ENCODE results near the gene LAIR2. TPM values are rescaled to one million over a fixed set of nuclear protein-coding genes. Genes with fewer than 3 reads are reported as not detected.

The LAIR2 gene
- total RNA-seq, 4 donors from 2014 or later: not detected

- Histone ChIP-seq H3K36me3 (peaks cover 58 to 70% (median 69%) of the 10 kb centered on the region in 4 donors), H3K27me3 (no peaks in the 10 kb centered on the region), H3K4me3 (no peak overlapping the region), H3K9me3 (no peaks in the 10 kb centered on the region), H3K4me1 (peaks cover 29 to 65% (median 61%) of the 10 kb centered on the region in 4 donors), H3K27ac (replicated peaks in 1 of 4) (peak overlapping the region in 3 of 4 donors; percentile 94 to 98 (median 97))
- no peak for TF ChIP-seq POLR2AphosphoS5 (IDR thresholded peaks at IDR 0.05)
- no peak for TF ChIP-seq EP300 (IDR thresholded peaks at IDR 0.05)
- TF ChIP-seq CTCF (IDR thresholded peaks at IDR 0.05): no peak
- no peak for TF ChIP-seq POLR2A (IDR thresholded peaks at IDR 0.05; ENCODE audit: low read depth)
- intact Hi-C loops (cut with DNase I): no loop called here
- 76% methylated on average over 31 of the region's 39 CpGs for WGBS
- DNase-seq (ENCODE audit: extremely low spot score): no peak
These were observed 42.2 kb upstream of the LAIR2 start for GRCh38 chr19:54460230-54461005.

- DNase-seq (ENCODE audit: extremely low spot score): no peak
- Histone ChIP-seq H3K9me3 (no peaks in the 10 kb centered on the region), H3K4me1 (peaks cover 29 to 65% (median 62%) of the 10 kb centered on the region in 4 donors), H3K27me3 (no peaks in the 10 kb centered on the region), H3K36me3 (peaks cover 50 to 62% (median 61%) of the 10 kb centered on the region in 4 donors), H3K4me3 (no peak overlapping the region), H3K27ac (replicated peaks in 1 of 4) (peak overlapping the region in 3 of 4 donors; percentile 94 to 98 (median 97))
- WGBS: 71% methylated on average over 27 of the region's 27 CpGs
- intact Hi-C loops (cut with DNase I): no loop called here
- TF ChIP-seq EP300 (IDR thresholded peaks at IDR 0.05) (no peak), CTCF (IDR thresholded peaks at IDR 0.05) (no peak), POLR2AphosphoS5 (IDR thresholded peaks at IDR 0.05) (no peak), POLR2A (IDR thresholded peaks at IDR 0.05; ENCODE audit: low read depth) (no peak)
These were observed 41.4 kb upstream of the LAIR2 start for GRCh38 chr19:54461210-54461609.

GRCh38 chr19:54461613-54462012 lies 41.0 kb upstream of the LAIR2 start:
- WGBS: 58% methylated on average over 3 of the region's 3 CpGs
- TF ChIP-seq CTCF (IDR thresholded peaks at IDR 0.05) (no peak), POLR2AphosphoS5 (IDR thresholded peaks at IDR 0.05) (no peak), EP300 (IDR thresholded peaks at IDR 0.05) (no peak), POLR2A (IDR thresholded peaks at IDR 0.05; ENCODE audit: low read depth) (no peak)
- H3K36me3 ChIP-seq: peaks cover 46 to 58% (median 57%) of the 10 kb centered on the region in 4 donors
- no peaks in the 10 kb centered on the region for H3K9me3 ChIP-seq
- peaks cover 29 to 65% (median 62%) of the 10 kb centered on the region in 4 donors for H3K4me1 ChIP-seq
- H3K4me3 ChIP-seq: peak overlapping the region in 2 of 4 donors; percentile 68 to 69
- H3K27ac ChIP-seq (replicated peaks in 1 of 4): peak overlapping the region; percentile 90 to 98 (median 96)
- DNase-seq (ENCODE audit: extremely low spot score): no peak
- intact Hi-C loops (cut with DNase I): no loop called here
- no peaks in the 10 kb centered on the region for H3K27me3 ChIP-seq

- TF ChIP-seq POLR2AphosphoS5 (IDR thresholded peaks at IDR 0.05): no peak
- TF ChIP-seq EP300 (IDR thresholded peaks at IDR 0.05): no peak
- TF ChIP-seq CTCF (IDR thresholded peaks at IDR 0.05): no peak
- Histone ChIP-seq H3K27ac (replicated peaks in 1 of 4) (peak overlapping the region; percentile 90 to 98 (median 96)), H3K27me3 (no peaks in the 10 kb centered on the region), H3K4me3 (peak overlapping the region; percentile 68 to 90 (median 70)), H3K4me1 (peaks cover 29 to 65% (median 62%) of the 10 kb centered on the region in 4 donors), H3K36me3 (peaks cover 41 to 52% (median 52%) of the 10 kb centered on the region in 4 donors), H3K9me3 (no peaks in the 10 kb centered on the region)
- intact Hi-C loops (cut with DNase I): no loop called here
- DNase-seq (ENCODE audit: extremely low spot score): no peak
- WGBS: 64% methylated on average over 12 of the region's 15 CpGs
These were observed 40.5 kb upstream of the LAIR2 start for GRCh38 chr19:54462047-54462654.
